OCI-LY7 (cell line): ENCODE data around the gene TAAR5. TPM values are rescaled to one million over a fixed set of nuclear protein-coding genes. Genes with fewer than 3 reads are reported as not detected.

ENCODE experiments used
- BruUV-seq: library from RNA; stranded (reverse); fragments of 400-500 nt; replicated peaks from 2 replicates; lab custom pipeline; 2021; lab: Mats Ljungman, UMichigan
- CTCF ChIA-PET: fragments of 300-600 bp; sonication (Branson Sonifier 250); formaldehyde crosslinking; loops from one replicate; lab custom pipeline; 2022; ENCODE audit warnings: antibody characterized with exemption; ENCODE audit not compliant: unreplicated experiment; lab: Charles Lee
- POLR2A ChIA-PET: fragments of 300-600 bp; sonication (Branson Sonifier 250); formaldehyde crosslinking; loops from one replicate; lab custom pipeline; 2022; ENCODE audit warnings: antibody characterized with exemption; lab: Charles Lee
- DNase-seq: peaks from one replicate; pipeline ENCODE4 v3.0.0-alpha.2; 2015; ENCODE audit warnings: low spot score
- H2AFZ ChIP-seq: fragments of 200-600 bp; sonication (generic), shearing (Covaris generic); 2 replicates; pipeline ENCODE4 v1.6.1; 2014; ENCODE audit warnings: mild to moderate bottlenecking, antibody characterized with exemption, low read length, moderate library complexity
- H3K27ac ChIP-seq: fragments of 200-600 bp; sonication (generic); 2 replicates; pipeline ENCODE4 v1.5.1; 2014; ENCODE audit warnings: mixed run types, low read depth, mild to moderate bottlenecking, moderate library complexity, low read length, inconsistent platforms; ENCODE audit not compliant: poor library complexity, severe bottlenecking
- H3K36me3 ChIP-seq: fragments of 200-600 bp; sonication (generic); 2 replicates; pipeline ENCODE4 v1.6.1; 2014; ENCODE audit warnings: mild to moderate bottlenecking, antibody characterized with exemption, low read length, moderate library complexity, mixed read lengths; ENCODE audit not compliant: insufficient read depth
- H3K4me1 ChIP-seq: fragments of 200-600 bp; sonication (generic); 2 replicates; pipeline ENCODE4 v1.5.1; 2014; ENCODE audit warnings: mild to moderate bottlenecking, low read length; ENCODE audit not compliant: insufficient read depth, poor library complexity, severe bottlenecking
- H3K4me2 ChIP-seq: fragments of 200-600 bp; sonication (generic); 2 replicates; pipeline ENCODE4 v1.6.1; 2014; ENCODE audit warnings: mild to moderate bottlenecking, low read length
- H3K4me3 ChIP-seq: fragments of 200-600 bp; sonication (generic); 2 replicates; pipeline ENCODE4 v1.5.1; 2014; ENCODE audit warnings: mild to moderate bottlenecking, low read depth, low read length; ENCODE audit not compliant: poor library complexity, severe bottlenecking
- H3K79me2 ChIP-seq: fragments of 200-600 bp; sonication (generic); 2 replicates; pipeline ENCODE4 v1.6.1; 2016; ENCODE audit warnings: low read depth, mild to moderate bottlenecking, low read length, moderate library complexity, mixed read lengths; ENCODE audit not compliant: insufficient read depth
- H3K9me2 ChIP-seq: fragments of 200-600 bp; sonication (generic); 2 replicates; pipeline ENCODE4 v1.6.1; 2016; ENCODE audit warnings: mild to moderate bottlenecking, low read length, mixed read lengths; ENCODE audit not compliant: insufficient read depth
- H3K9me3 ChIP-seq: fragments of 200-600 bp; sonication (generic); 2 replicates; pipeline ENCODE4 v1.6.1; 2014; ENCODE audit warnings: mild to moderate bottlenecking, mixed run types, low read length, mixed read lengths
- H4K20me1 ChIP-seq: fragments of 200-600 bp; sonication (generic); 2 replicates; pipeline ENCODE4 v1.6.1; 2014; ENCODE audit warnings: mild to moderate bottlenecking, antibody characterized with exemption, low read length, moderate library complexity, mixed read lengths; ENCODE audit not compliant: insufficient read depth
- CTCF ChIP-seq: fragments of 200-600 bp; sonication (generic); conservative IDR thresholded peaks from 2 replicates; pipeline ENCODE4 v1.5.1; 2014; ENCODE audit warnings: mild to moderate bottlenecking, antibody characterized with exemption, low read length, moderate library complexity, mixed read lengths
- EZH2phosphoT487 ChIP-seq: fragments of 200-600 bp; sonication (generic); IDR thresholded peaks from 2 replicates; pipeline ENCODE4 v1.6.1; 2018; ENCODE audit warnings: low read depth, borderline replicate concordance, mild to moderate bottlenecking, mixed run types, antibody characterized with exemption, low read length, moderate library complexity, mixed read lengths
- intact Hi-C: fragments of 100-400 bp; cut with micrococcal nuclease; formaldehyde crosslinking; loops from one replicate; pipeline ENCODE4 v1.10.0; 2022; ENCODE audit not compliant: unreplicated experiment
- total RNA-seq, 2 experiments: library from RNA; depleted of rRNA in 1 of 2; stranded (reverse); fragments of >200 nt in 1 of 2; shearing (Covaris generic) in 1 of 2; gene quantifications; 2 replicates each; pipeline ENCODE4 v1.2.3, GENCODE V29; 2014 to 2022

The TAAR5 gene
- total RNA-seq, 2 experiments from 2014 or later, result not detected

DNA sequence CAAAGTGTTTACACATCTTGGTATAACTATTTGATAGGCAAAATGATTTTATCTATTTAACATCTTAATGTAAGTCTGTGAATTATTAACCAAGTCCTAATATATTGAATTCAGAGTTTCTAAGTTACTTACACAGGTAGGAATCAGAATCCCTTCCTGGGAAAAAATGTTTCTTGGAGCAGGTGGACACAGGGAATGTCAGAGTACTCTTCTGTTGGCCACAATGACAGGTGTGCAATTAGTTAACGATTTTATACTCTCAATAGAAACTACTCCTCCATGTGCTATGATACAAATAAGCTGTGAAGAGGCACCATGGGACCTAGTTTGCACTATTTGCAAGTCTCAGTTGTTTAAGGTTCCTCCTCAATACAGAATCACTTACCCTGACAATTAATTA is 821 bp upstream of the TAAR5 start:
- Histone ChIP-seq H3K36me3 (no peaks in the 10 kb centered on the region), H4K20me1 (no peaks in the 10 kb centered on the region), H3K4me1 (no peaks in the 10 kb centered on the region), H2AFZ (no peak overlapping the region), H3K79me2 (no peaks in the 10 kb centered on the region), H3K9me3 (no peaks in the 10 kb centered on the region), H3K4me3 (no peak overlapping the region), H3K27ac (no peak overlapping the region), H3K9me2 (no peaks in the 10 kb centered on the region), H3K4me2 (no peak overlapping the region)
- intact Hi-C loops, result no loop called here
- POLR2A ChIA-PET, result interaction anchor here (1.2 kb wide), 1 partner anchor 175 kb away, joined by 5 read pairs; no protein-coding TSS in a partner anchor
- CTCF ChIA-PET, result no interaction called here
- TF ChIP-seq EZH2phosphoT487, result no peak
- no peak for TF ChIP-seq CTCF
- BruUV-seq, result no TSS peak
- no peak for DNase-seq

GRCh38 chr6:132587424-132587823 is 2.1 kb downstream of the TAAR5 start:
- H3K9me2 ChIP-seq, result no peaks in the 10 kb centered on the region
- no peak overlapping the region for H3K4me2 ChIP-seq
- H3K27ac ChIP-seq, result no peak overlapping the region
- no peak for DNase-seq
- H3K4me3 ChIP-seq, result no peak overlapping the region
- CTCF ChIA-PET, result no interaction called here
- no peaks in the 10 kb centered on the region for H3K9me3 ChIP-seq
- BruUV-seq, result no TSS peak
- H3K79me2 ChIP-seq, result no peaks in the 10 kb centered on the region
- TF ChIP-seq CTCF, result no peak
- TF ChIP-seq EZH2phosphoT487, result no peak
- H2AFZ ChIP-seq, result no peak overlapping the region
- no peaks in the 10 kb centered on the region for H3K4me1 ChIP-seq
- POLR2A ChIA-PET, result no interaction called here
- H3K36me3 ChIP-seq, result no peaks in the 10 kb centered on the region
- H4K20me1 ChIP-seq, result no peaks in the 10 kb centered on the region
- intact Hi-C loops, result no loop called here

GRCh38 chr6:132584698-132585097 is 4.8 kb downstream of the TAAR5 start:
- TF ChIP-seq EZH2phosphoT487 (no peak), CTCF (no peak)
- H3K9me3 ChIP-seq, result no peaks in the 10 kb centered on the region
- no peaks in the 10 kb centered on the region for H3K79me2 ChIP-seq
- no peaks in the 10 kb centered on the region for H4K20me1 ChIP-seq
- no TSS peak for BruUV-seq
- intact Hi-C loops, result no loop called here
- no peak overlapping the region for H2AFZ ChIP-seq
- H3K36me3 ChIP-seq, result no peaks in the 10 kb centered on the region
- no peak overlapping the region for H3K27ac ChIP-seq
- H3K9me2 ChIP-seq, result no peaks in the 10 kb centered on the region
- no peaks in the 10 kb centered on the region for H3K4me1 ChIP-seq
- H3K4me3 ChIP-seq, result no peak overlapping the region
- ChIA-PET POLR2A (interaction anchor here (1.2 kb wide), 1 partner anchor 14 kb away, joined by 3 read pairs; no protein-coding TSS in a partner anchor), CTCF (no interaction called here)
- DNase-seq, result no peak
- H3K4me2 ChIP-seq, result no peak overlapping the region
